Lower leg skin (tissue), 4 donors: ENCODE data around the gene SOX13. TPM values are rescaled to one million over a fixed set of nuclear protein-coding genes. Genes with fewer than 3 reads are reported as not detected.

Experiments
- DNase-seq, 2 donors: peaks; one replicate each; pipeline ENCODE4 v3.0.0-alpha.2; 2019; ENCODE audit warnings: low spot score in 2 of 2
- H3K4me3 ChIP-seq: fragments of 200-600 bp; sonication (generic); 2 replicates; pipeline ENCODE4 v1.5.1; 2017; ENCODE audit warnings: mild to moderate bottlenecking, low read depth; ENCODE audit not compliant: poor library complexity, severe bottlenecking
- POLR2A ChIP-seq, 2 donors: fragments of 450-650 bp; IDR thresholded peaks; one replicate each; pipeline ENCODE4 v1.6.1; 2016 to 2017; ENCODE audit warnings: antibody characterized with exemption in 2 of 2, mild to moderate bottlenecking in 1 of 2, moderate library complexity in 1 of 2
- WGBS, 2 donors: methylation state at CpG; one replicate each; pipeline ENCODE4 v1.1.5; 2018; 5-methylcytosine and 5-hydroxymethylcytosine counted together
- intact Hi-C: fragments of 100-400 bp; cut with DNase I; formaldehyde crosslinking; loops from one replicate; pipeline ENCODE4 v1.15.0; 2023; ENCODE audit warnings: low total_unique reads
- total RNA-seq, 4 donors: library from RNA; depleted of rRNA; stranded (reverse); fragments of >200 nt; gene quantifications; one replicate each; pipeline ENCODE4 v1.1.0, GENCODE V29; 2016
- TF ChIP-seq, protein P1 (sequence below), 3 donors: fragments of 450-650 bp; IDR thresholded peaks; one replicate each; pipeline ENCODE4 v1.5.1; 2016; ENCODE audit warnings: antibody characterized with exemption in 3 of 3, mild to moderate bottlenecking in 3 of 3, moderate library complexity in 2 of 3

The SOX13 gene
- total RNA-seq, 4 donors from 2014 or later: 7.2 to 32.2 (median 16.8) TPM

DNA sequence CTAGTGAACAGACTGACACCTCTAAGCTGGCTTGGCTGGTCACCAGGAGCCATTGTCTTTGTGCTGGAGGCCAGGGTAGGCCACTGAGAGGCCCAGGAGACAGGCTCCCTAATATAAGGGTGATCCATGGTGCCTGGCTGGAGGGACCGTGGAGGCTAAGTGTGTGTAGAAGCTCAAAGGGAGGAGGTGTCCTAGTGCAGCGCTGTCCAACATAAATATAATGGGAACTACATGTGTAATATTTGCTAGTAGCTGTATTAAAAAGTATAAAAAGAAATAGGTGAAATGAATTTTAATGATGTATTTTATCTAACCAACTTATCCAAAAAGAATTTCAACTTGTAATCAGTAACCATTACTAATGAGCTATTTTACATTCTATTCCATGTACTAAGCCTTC lies 35.0 kb downstream of the SOX13 start:
- no peak for DNase-seq
- TF ChIP-seq, protein P1, sequence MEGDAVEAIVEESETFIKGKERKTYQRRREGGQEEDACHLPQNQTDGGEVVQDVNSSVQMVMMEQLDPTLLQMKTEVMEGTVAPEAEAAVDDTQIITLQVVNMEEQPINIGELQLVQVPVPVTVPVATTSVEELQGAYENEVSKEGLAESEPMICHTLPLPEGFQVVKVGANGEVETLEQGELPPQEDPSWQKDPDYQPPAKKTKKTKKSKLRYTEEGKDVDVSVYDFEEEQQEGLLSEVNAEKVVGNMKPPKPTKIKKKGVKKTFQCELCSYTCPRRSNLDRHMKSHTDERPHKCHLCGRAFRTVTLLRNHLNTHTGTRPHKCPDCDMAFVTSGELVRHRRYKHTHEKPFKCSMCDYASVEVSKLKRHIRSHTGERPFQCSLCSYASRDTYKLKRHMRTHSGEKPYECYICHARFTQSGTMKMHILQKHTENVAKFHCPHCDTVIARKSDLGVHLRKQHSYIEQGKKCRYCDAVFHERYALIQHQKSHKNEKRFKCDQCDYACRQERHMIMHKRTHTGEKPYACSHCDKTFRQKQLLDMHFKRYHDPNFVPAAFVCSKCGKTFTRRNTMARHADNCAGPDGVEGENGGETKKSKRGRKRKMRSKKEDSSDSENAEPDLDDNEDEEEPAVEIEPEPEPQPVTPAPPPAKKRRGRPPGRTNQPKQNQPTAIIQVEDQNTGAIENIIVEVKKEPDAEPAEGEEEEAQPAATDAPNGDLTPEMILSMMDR (IDR thresholded peaks at IDR 0.05): no peak
- no peak for TF ChIP-seq POLR2A (IDR thresholded peaks at IDR 0.05)
- WGBS, 2 donors: 85 to 96% methylated on average over 2 of the region's 2 CpGs
- no peak overlapping the region for H3K4me3 ChIP-seq
- intact Hi-C loops: no loop called here

DNA sequence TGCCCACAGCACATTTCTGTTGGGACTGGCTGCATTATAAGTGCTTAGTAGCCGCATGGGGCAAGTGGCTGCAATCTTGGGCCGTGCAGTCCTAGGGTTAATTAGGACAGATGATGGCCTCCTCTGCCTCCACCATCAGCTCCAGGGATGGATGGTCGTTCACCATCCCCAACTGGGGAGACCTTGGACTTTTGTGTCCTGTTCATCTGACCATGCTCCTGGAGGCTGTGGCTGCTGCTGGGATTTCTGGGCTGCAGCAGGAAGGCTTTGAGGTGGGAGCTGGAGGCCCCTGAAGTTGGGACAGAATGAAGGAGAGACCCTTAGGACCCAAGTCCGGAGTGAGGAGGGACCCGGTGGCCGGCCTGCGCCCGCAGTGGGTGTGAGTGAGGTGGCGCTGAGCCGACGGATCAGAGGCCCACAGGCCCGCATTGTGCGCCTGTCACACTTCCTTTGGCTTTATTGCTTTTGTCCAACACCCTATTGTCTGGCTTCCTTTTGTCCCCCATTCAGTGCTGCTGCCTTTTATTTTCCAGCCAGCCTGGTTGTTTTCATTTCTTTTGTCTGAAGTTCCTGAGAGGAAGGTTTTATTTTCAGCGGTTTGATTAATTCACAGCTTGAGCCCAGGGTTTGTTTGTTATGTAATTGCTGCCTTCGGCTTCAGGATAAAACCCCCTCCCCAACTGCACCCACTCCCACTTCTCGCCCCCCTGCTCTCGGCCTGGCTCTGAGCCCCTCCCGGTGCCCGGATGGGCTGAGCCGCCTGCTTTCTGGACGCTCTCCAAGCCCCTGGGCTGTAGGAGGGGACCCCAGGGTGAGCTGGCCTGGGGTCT lies 35.6 kb downstream of the SOX13 start:
- 55 to 63% methylated on average over 21 of the region's 21 CpGs for WGBS, 2 donors

GRCh38 chr1:204110894-204111633 lies 38.1 kb downstream of the SOX13 start:
- TF ChIP-seq POLR2A (IDR thresholded peaks at IDR 0.05): no peak
- TF ChIP-seq, protein P1 (IDR thresholded peaks at IDR 0.05): no peak
- no peak for DNase-seq
- WGBS, 2 donors: 50 to 66% methylated on average over 5 of the region's 5 CpGs
- intact Hi-C loops: no loop called here
- no peak overlapping the region for H3K4me3 ChIP-seq

More for the DNA sequence above, 35.6 kb downstream of the SOX13 start:
- H3K4me3 ChIP-seq: no peak overlapping the region
- intact Hi-C loops: no loop called here
- TF ChIP-seq, protein P1 (IDR thresholded peaks at IDR 0.05): no peak
- TF ChIP-seq POLR2A (IDR thresholded peaks at IDR 0.05): no peak
- no peak for DNase-seq

GRCh38 chr1:204112876-204113730 lies 40.2 kb downstream of the SOX13 start:
- 77 to 82% methylated on average over 8 to 11 of the region's 11 CpGs for WGBS, 2 donors
- TF ChIP-seq, protein P1 (IDR thresholded peaks at IDR 0.05): no peak
- no peak for TF ChIP-seq POLR2A (IDR thresholded peaks at IDR 0.05)
- DNase-seq: no peak
- intact Hi-C loops: no loop called here
- H3K4me3 ChIP-seq: no peak overlapping the region

- TF ChIP-seq, protein P1 (IDR thresholded peaks at IDR 0.05): no peak
- TF ChIP-seq POLR2A (IDR thresholded peaks at IDR 0.05): no peak
- H3K4me3 ChIP-seq: no peak overlapping the region
- intact Hi-C loops: no loop called here
- DNase-seq: no peak
- 60 to 75% methylated on average over 1 of the region's 1 CpG for WGBS, 2 donors
Measured at GRCh38 chr1:204113896-204114295, 41.0 kb downstream of the SOX13 start.
